Gastroesophageal sphincter (tissue), 3 donors: ENCODE measurements around the gene VWCE.

Source experiments
- CTCF ChIP-seq, 4 experiments: fragments of 200-600 bp in 2 of 4; fragments of 450-650 bp in 2 of 4; sonication (generic) in 1 of 4; IDR thresholded peaks; one replicate each; pipeline ENCODE4 v1.5.1; 2017 to 2019; ENCODE audit warnings: antibody characterized with exemption in 4 of 4, mild to moderate bottlenecking in 2 of 4, moderate library complexity in 2 of 4
- EP300 ChIP-seq: sonication (generic); formaldehyde crosslinking; IDR thresholded peaks from one replicate; pipeline ENCODE4 v1.6.1; 2017; ENCODE audit warnings: antibody characterized with exemption, mild to moderate bottlenecking
- POLR2A ChIP-seq, 2 donors: fragments of 450-650 bp; IDR thresholded peaks; one replicate each; pipeline ENCODE4 v1.6.1; 2017; ENCODE audit warnings: antibody characterized with exemption in 2 of 2, mild to moderate bottlenecking in 2 of 2, moderate library complexity in 1 of 2

GRCh38 chr11:61309141-61309540, 14.0 kb upstream of the VWCE start:
- TF ChIP-seq CTCF (IDR thresholded peaks at IDR 0.05) (no peak), POLR2A (IDR thresholded peaks at IDR 0.05) (no peak), EP300 (no peak)
